Fibroblast of upper back skin (primary cell): ENCODE results near the gene ELL3.
"Not testable (repeated sequence)": the region's sequence is repeated elsewhere in the genome, so short reads cannot be mapped to it uniquely, and the experiment has no call there.

Experiments
- DNase-seq: peaks from one replicate; pipeline ENCODE4 v3.0.0-alpha.2; 2013

The ELL3 gene

GRCh38 chr15:43789409-43789808 lies 12.6 kb upstream of the ELL3 start:
- DNase-seq, result no peak

- DNase-seq, result no peak
Measured at GRCh38 chr15:43779016-43779415, 2.2 kb upstream of the ELL3 start.

GRCh38 chr15:43777267-43777914 lies 625 bp upstream of the ELL3 start:
- peak; percentile 60 for DNase-seq

GRCh38 chr15:43776101-43776717 lies 557 bp downstream of the ELL3 start:
- no peak for DNase-seq

GRCh38 chr15:43775411-43775965 lies 1.3 kb downstream of the ELL3 start:
- peak; percentile 50 for DNase-seq

- DNase-seq, result no peak
Measured at GRCh38 chr15:43774062-43774461, 2.7 kb downstream of the ELL3 start.

GRCh38 chr15:43772624-43773023 lies 4.1 kb downstream of the ELL3 start:
- no peak for DNase-seq

- DNase-seq, result no peak
Measured at GRCh38 chr15:43771816-43772215, 5.0 kb downstream of the ELL3 start.

GRCh38 chr15:43769584-43770228 lies 7.1 kb downstream of the ELL3 start:
- DNase-seq, result peak; percentile 66

- DNase-seq, result no peak
Measured at GRCh38 chr15:43763819-43764446, 12.8 kb downstream of the ELL3 start.

GRCh38 chr15:43762824-43763223 lies 13.9 kb downstream of the ELL3 start:
- peak; percentile 75 for DNase-seq

- DNase-seq, result no peak
Measured at GRCh38 chr15:43751885-43752284, 24.9 kb downstream of the ELL3 start.

- no peak for DNase-seq
Measured at GRCh38 chr15:43749690-43750345, 26.9 kb downstream of the ELL3 start.

- DNase-seq, result peak; percentile 32
Measured at GRCh38 chr15:43748376-43748775, 28.4 kb downstream of the ELL3 start.

GRCh38 chr15:43746903-43747309 lies 29.9 kb downstream of the ELL3 start:
- peak; percentile 40 for DNase-seq

- peak; percentile 90 for DNase-seq
Measured at GRCh38 chr15:43746245-43746902, 30.4 kb downstream of the ELL3 start, which contains the start of gene PDIA3. PDIA3 (plus strand) TSS chr15:43746438; CDS start chr15:43746540, 102 bp downstream.

- DNase-seq, result no peak
Measured at GRCh38 chr15:43735416-43735815, 41.4 kb downstream of the ELL3 start.

GRCh38 chr15:43728053-43728725 lies 48.6 kb downstream of the ELL3 start:
- peak; percentile 62 for DNase-seq

- DNase-seq, result not testable (repeated sequence)
Measured at GRCh38 chr15:43726306-43726705, 50.5 kb downstream of the ELL3 start.

GRCh38 chr15:43723151-43723550 lies 53.6 kb downstream of the ELL3 start:
- no peak for DNase-seq
